PC-3 (cell line): ENCODE data around the gene STK36. TPM values are rescaled to one million over a fixed set of nuclear protein-coding genes. Genes with fewer than 3 reads are reported as not detected.

Experiments
- ATAC-seq: fragments of 200-7000 bp; cut with Tn5 transposase; 2 replicates; pipeline ENCODE4 v1.9.1; 2020; ENCODE audit warnings: mild to moderate bottlenecking, moderate library complexity
- BruUV-seq: library from RNA; stranded (reverse); fragments of 400-500 nt; replicated peaks from 2 replicates; lab custom pipeline; 2021; lab: Mats Ljungman, UMichigan
- CTCF ChIA-PET: fragments of 300-600 bp; sonication (Branson Sonifier 250); formaldehyde crosslinking; loops from one replicate; lab custom pipeline; 2022; ENCODE audit warnings: antibody characterized with exemption; lab: Charles Lee
- POLR2A ChIA-PET: fragments of 300-600 bp; sonication (Branson Sonifier 250); formaldehyde crosslinking; loops from one replicate; lab custom pipeline; 2022; ENCODE audit warnings: antibody characterized with exemption; ENCODE audit not compliant: unreplicated experiment; lab: Charles Lee
- DNase-seq: peaks from one replicate; pipeline ENCODE4 v3.0.0-alpha.2; 2015
- H2AFZ ChIP-seq: fragments of 300-600 bp; sonication (generic); 2 replicates; pipeline ENCODE4 v1.6.0; 2016; ENCODE audit warnings: antibody characterized with exemption, low read length
- H3F3A ChIP-seq: fragments of 300-600 bp; sonication (generic); one replicate; pipeline ENCODE4 v1.6.0; 2017; ENCODE audit warnings: antibody characterized with exemption, low read length, control low read depth, mild to moderate bottlenecking; ENCODE audit not compliant: unreplicated experiment
- H3K27ac ChIP-seq: fragments of 300-600 bp; sonication (generic); 2 replicates; pipeline ENCODE4 v1.5.1; 2016; ENCODE audit warnings: mild to moderate bottlenecking, low read length
- H3K27me3 ChIP-seq: fragments of 300-600 bp; sonication (generic); 2 replicates; pipeline ENCODE4 v1.6.1; 2016; ENCODE audit warnings: low read length, mixed read lengths
- H3K36me3 ChIP-seq: fragments of 300-600 bp; sonication (generic); 2 replicates; pipeline ENCODE4 v1.6.1; 2016; ENCODE audit warnings: low read depth, mixed run types, low read length, mixed read lengths
- H3K4me1 ChIP-seq: fragments of 300-600 bp; sonication (generic); 2 replicates; pipeline ENCODE4 v1.5.1; 2016; ENCODE audit warnings: low read length; ENCODE audit not compliant: insufficient read depth
- H3K4me2 ChIP-seq: fragments of 300-600 bp; sonication (generic); 2 replicates; pipeline ENCODE4 v1.6.0; 2016; ENCODE audit warnings: low read length
- H3K4me3 ChIP-seq: fragments of 300-600 bp; sonication (generic); 2 replicates; pipeline ENCODE4 v1.5.1; 2016; ENCODE audit warnings: mild to moderate bottlenecking, low read length, mixed read lengths
- H3K79me2 ChIP-seq: fragments of 300-600 bp; sonication (generic); 2 replicates; pipeline ENCODE4 v1.6.1; 2017; ENCODE audit warnings: low read length, mixed read lengths
- H3K9ac ChIP-seq: fragments of 300-600 bp; sonication (generic); 2 replicates; pipeline ENCODE4 v1.6.0; 2016; ENCODE audit warnings: mild to moderate bottlenecking, low read length
- H3K9me2 ChIP-seq: fragments of 300-600 bp; sonication (generic); replicated peaks from 2 replicates; pipeline ENCODE4 v1.6.1; 2016; ENCODE audit warnings: mixed run types, low read length, mixed read lengths
- H3K9me3 ChIP-seq: fragments of 300-600 bp; sonication (generic); 2 replicates; pipeline ENCODE4 v1.6.1; 2016; ENCODE audit warnings: low read length, mixed read lengths
- H4K20me1 ChIP-seq: fragments of 300-600 bp; sonication (generic); 2 replicates; pipeline ENCODE4 v1.6.1; 2016; ENCODE audit warnings: low read length, mixed read lengths
- EZH2 ChIP-seq: fragments of 300-600 bp; sonication (generic); IDR thresholded peaks from one replicate; pipeline ENCODE4 v1.6.1; 2017; ENCODE audit warnings: antibody characterized with exemption, mild to moderate bottlenecking, low read length; ENCODE audit not compliant: unreplicated experiment
- EZH2phosphoT487 ChIP-seq: fragments of 300-600 bp; sonication (generic); IDR thresholded peaks from 2 replicates; pipeline ENCODE4 v1.6.1; 2018; ENCODE audit warnings: mild to moderate bottlenecking, antibody characterized with exemption, low read length, borderline replicate concordance
- intact Hi-C: fragments of 100-400 bp; cut with micrococcal nuclease; formaldehyde crosslinking; loops from 2 replicates; pipeline ENCODE4 v1.9.0; 2023
- total RNA-seq: library from RNA; depleted of rRNA; stranded (reverse); fragments of >200 nt; gene quantifications from 2 replicates; pipeline ENCODE4 v1.2.3, GENCODE V29; 2014
- TF ChIP-seq, protein P1 (sequence below): fragments of 300-600 bp; sonication (generic); conservative IDR thresholded peaks from 2 replicates; pipeline ENCODE4 v1.5.1; 2017; ENCODE audit warnings: antibody characterized with exemption, low read depth, mild to moderate bottlenecking, low read length

Gene STK36
- total RNA-seq, 1 experiment from 2014 or later: 32.9 TPM

DNA sequence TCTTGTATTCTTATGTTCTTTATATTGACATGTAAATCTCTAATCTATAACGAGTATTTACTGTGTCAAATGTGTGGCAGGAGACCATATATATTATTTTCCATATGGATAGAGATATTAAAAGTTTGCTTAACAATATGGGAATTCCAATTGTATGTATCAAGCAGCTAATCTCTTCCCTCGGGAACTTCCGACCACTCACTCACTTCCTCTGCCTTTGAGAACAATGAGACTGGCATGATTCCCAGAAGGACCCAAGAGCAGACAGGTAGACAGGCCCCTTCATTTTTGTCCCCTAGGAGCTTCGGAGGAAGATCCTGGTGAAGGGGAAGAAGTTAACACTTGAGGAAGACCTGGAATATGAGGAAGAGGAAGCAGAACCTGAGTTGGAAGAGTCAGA lies 40.0 kb upstream of the STK36 start:
- intact Hi-C loops: no loop called here
- H2AFZ ChIP-seq: no peak overlapping the region
- POLR2A ChIA-PET: no interaction called here

DNA sequence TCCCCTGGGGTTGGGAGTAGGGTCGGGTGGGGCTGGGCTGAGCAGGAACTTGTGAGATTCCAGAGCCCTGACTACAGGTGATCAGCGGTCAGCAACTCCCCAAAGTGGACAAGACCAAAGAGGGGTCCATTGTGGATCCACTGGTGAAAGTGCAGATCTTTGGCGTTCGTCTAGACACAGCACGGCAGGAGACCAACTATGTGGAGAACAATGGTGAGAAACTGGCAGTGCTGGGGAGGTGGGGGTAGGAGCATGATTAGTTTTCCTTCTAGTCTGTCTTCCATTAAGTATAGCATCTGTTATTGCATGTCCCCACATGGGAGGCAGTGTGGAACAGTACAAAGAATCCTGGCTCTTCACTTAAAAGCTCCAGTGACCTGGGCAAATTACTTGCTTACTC lies 36.2 kb upstream of the STK36 start:
- CTCF ChIA-PET: no interaction called here
- H3K4me3 ChIP-seq: no peak overlapping the region
- ATAC-seq (no peak), DNase-seq (no peak)
- no peaks in the 10 kb centered on the region for H3K9me3 ChIP-seq
- H4K20me1 ChIP-seq: no peaks in the 10 kb centered on the region
- H3K36me3 ChIP-seq: peaks cover 64% of the 10 kb centered on the region
- H3K9ac ChIP-seq: no peak overlapping the region
- H3F3A ChIP-seq: no peaks in the 10 kb centered on the region
- no TSS peak for BruUV-seq
- H3K79me2 ChIP-seq: no peaks in the 10 kb centered on the region
- peaks cover 21% of the 10 kb centered on the region for H3K4me1 ChIP-seq
- intact Hi-C loops: no loop called here
- H3K27me3 ChIP-seq: no peaks in the 10 kb centered on the region
- no peak overlapping the region for H3K27ac ChIP-seq
- H3K9me2 ChIP-seq: no peaks in the 10 kb centered on the region
- no peak overlapping the region for H3K4me2 ChIP-seq
- TF ChIP-seq, protein P1, sequence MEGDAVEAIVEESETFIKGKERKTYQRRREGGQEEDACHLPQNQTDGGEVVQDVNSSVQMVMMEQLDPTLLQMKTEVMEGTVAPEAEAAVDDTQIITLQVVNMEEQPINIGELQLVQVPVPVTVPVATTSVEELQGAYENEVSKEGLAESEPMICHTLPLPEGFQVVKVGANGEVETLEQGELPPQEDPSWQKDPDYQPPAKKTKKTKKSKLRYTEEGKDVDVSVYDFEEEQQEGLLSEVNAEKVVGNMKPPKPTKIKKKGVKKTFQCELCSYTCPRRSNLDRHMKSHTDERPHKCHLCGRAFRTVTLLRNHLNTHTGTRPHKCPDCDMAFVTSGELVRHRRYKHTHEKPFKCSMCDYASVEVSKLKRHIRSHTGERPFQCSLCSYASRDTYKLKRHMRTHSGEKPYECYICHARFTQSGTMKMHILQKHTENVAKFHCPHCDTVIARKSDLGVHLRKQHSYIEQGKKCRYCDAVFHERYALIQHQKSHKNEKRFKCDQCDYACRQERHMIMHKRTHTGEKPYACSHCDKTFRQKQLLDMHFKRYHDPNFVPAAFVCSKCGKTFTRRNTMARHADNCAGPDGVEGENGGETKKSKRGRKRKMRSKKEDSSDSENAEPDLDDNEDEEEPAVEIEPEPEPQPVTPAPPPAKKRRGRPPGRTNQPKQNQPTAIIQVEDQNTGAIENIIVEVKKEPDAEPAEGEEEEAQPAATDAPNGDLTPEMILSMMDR: no peak
- TF ChIP-seq EZH2phosphoT487 (no peak), EZH2 (no peak)
- POLR2A ChIA-PET: no interaction called here
- H2AFZ ChIP-seq: no peak overlapping the region

More for the DNA sequence above, 40.0 kb upstream of the STK36 start:
- no peaks in the 10 kb centered on the region for H3K27me3 ChIP-seq
- ATAC-seq (peak; percentile 88), DNase-seq (peak; percentile 94)
- H3F3A ChIP-seq: no peaks in the 10 kb centered on the region
- peak overlapping the region; percentile 63 for H3K4me2 ChIP-seq
- BruUV-seq: no TSS peak
- no peaks in the 10 kb centered on the region for H3K9me3 ChIP-seq
- H3K9me2 ChIP-seq: no peaks in the 10 kb centered on the region
- no peak for TF ChIP-seq EZH2phosphoT487
- TF ChIP-seq, protein P1: no peak
- no peak for TF ChIP-seq EZH2
- no peaks in the 10 kb centered on the region for H4K20me1 ChIP-seq
- H3K36me3 ChIP-seq: peaks cover 29% of the 10 kb centered on the region
- H3K4me1 ChIP-seq: peaks cover 21% of the 10 kb centered on the region
- peak overlapping the region; percentile 41; the same call in 1 of the 2 replicates for H3K9ac ChIP-seq
- no peak overlapping the region for H3K4me3 ChIP-seq
- H3K79me2 ChIP-seq: no peaks in the 10 kb centered on the region
- CTCF ChIA-PET: no interaction called here
- H3K27ac ChIP-seq: peak overlapping the region; percentile 88

DNA sequence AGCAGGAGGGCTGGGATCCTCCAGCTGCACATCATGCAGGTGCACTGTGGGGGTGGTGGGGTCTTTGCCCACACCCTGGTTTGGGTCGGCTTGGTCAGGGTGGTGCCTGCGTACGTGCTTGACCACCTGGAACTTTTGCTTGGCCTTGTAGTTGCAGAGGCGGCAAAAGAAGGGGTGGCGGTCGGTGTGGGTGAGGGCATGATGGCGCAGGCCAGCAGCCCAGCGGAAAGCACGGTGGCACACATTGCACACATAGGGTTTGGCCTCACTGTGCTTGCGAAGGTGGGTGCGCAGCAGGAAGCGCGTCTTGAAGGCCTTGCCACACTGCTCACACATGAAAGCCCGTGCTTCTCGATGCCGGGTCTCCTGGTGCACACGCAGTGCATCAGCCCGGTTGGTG lies 33.5 kb upstream of the STK36 start:
- DNase-seq (no peak), ATAC-seq (no peak)
- no peak overlapping the region for H3K4me2 ChIP-seq
- no peak overlapping the region for H3K4me3 ChIP-seq
- intact Hi-C loops: no loop called here
- ChIA-PET POLR2A (no interaction called here), CTCF (no interaction called here)
- H3K36me3 ChIP-seq: peaks cover 82% of the 10 kb centered on the region
- H4K20me1 ChIP-seq: no peaks in the 10 kb centered on the region
- H3K9me2 ChIP-seq: no peaks in the 10 kb centered on the region
- H3K4me1 ChIP-seq: no peaks in the 10 kb centered on the region
- TF ChIP-seq, protein P1: no peak
- no peak for TF ChIP-seq EZH2
- TF ChIP-seq EZH2phosphoT487: no peak
- no TSS peak for BruUV-seq
- no peak overlapping the region for H3K9ac ChIP-seq
- no peaks in the 10 kb centered on the region for H3F3A ChIP-seq
- peaks cover 2% of the 10 kb centered on the region for H3K79me2 ChIP-seq
- no peaks in the 10 kb centered on the region for H3K9me3 ChIP-seq
- H3K27ac ChIP-seq: no peak overlapping the region
- no peak overlapping the region for H2AFZ ChIP-seq
- H3K27me3 ChIP-seq: no peaks in the 10 kb centered on the region
